ENCODE results near the gene CELF4.

Gene CELF4

GRCh38 chr18:37264956-37265355, 300.6 kb downstream of the CELF4 start:
- Histone ChIP-seq H3K79me2 (no peaks in the 10 kb centered on the region), H2AFZ (no peak overlapping the region), H3K4me3 (ENCODE audit: low read depth, low read length) (no peak overlapping the region), H3K27ac (no peak overlapping the region), H3K36me3 (ENCODE audit: control insufficient read depth, insufficient read depth, low read length) (no peaks in the 10 kb centered on the region), H3K9me3 (ENCODE audit: control insufficient read depth, low read length) (no peaks in the 10 kb centered on the region), H3K9ac (no peak overlapping the region), H3K27me3 (ENCODE audit: control insufficient read depth, insufficient read depth, low read length) (no peaks in the 10 kb centered on the region), H3K4me1 (no peaks in the 10 kb centered on the region), H3K4me2 (ENCODE audit: low read length) (no peak overlapping the region)
- no peak for TF ChIP-seq CTCF (IDR thresholded peaks at IDR 0.05)

GRCh38 chr18:37261988-37262387, 303.6 kb downstream of the CELF4 start:
- Histone ChIP-seq H3K9ac (no peak overlapping the region), H2AFZ (no peak overlapping the region), H3K36me3 (ENCODE audit: control insufficient read depth, insufficient read depth, low read length) (no peaks in the 10 kb centered on the region), H3K27me3 (ENCODE audit: control insufficient read depth, insufficient read depth, low read length) (no peaks in the 10 kb centered on the region), H3K4me1 (no peaks in the 10 kb centered on the region), H3K79me2 (no peaks in the 10 kb centered on the region), H3K9me3 (ENCODE audit: control insufficient read depth, low read length) (no peaks in the 10 kb centered on the region), H3K4me3 (ENCODE audit: low read depth, low read length) (no peak overlapping the region), H3K4me2 (ENCODE audit: low read length) (no peak overlapping the region), H3K27ac (no peak overlapping the region)
- TF ChIP-seq CTCF (IDR thresholded peaks at IDR 0.05): no peak

- H2AFZ ChIP-seq: no peak overlapping the region
- no peaks in the 10 kb centered on the region for H3K79me2 ChIP-seq
- TF ChIP-seq CTCF (IDR thresholded peaks at IDR 0.05): no peak
- H3K4me3 ChIP-seq (ENCODE audit: low read depth, low read length): no peak overlapping the region
- no peak overlapping the region for H3K27ac ChIP-seq
- no peak overlapping the region for H3K9ac ChIP-seq
- H3K4me2 ChIP-seq (ENCODE audit: low read length): no peak overlapping the region
- H3K36me3 ChIP-seq (ENCODE audit: control insufficient read depth, insufficient read depth, low read length): no peaks in the 10 kb centered on the region
- no peaks in the 10 kb centered on the region for H3K9me3 ChIP-seq (ENCODE audit: control insufficient read depth, low read length)
- H3K4me1 ChIP-seq: no peaks in the 10 kb centered on the region
- H3K27me3 ChIP-seq (ENCODE audit: control insufficient read depth, insufficient read depth, low read length): no peaks in the 10 kb centered on the region
Measured at GRCh38 chr18:37261246-37261840, 304.3 kb downstream of the CELF4 start.

- Histone ChIP-seq H2AFZ (no peak overlapping the region), H3K27ac (no peak overlapping the region), H3K4me3 (ENCODE audit: low read depth, low read length) (no peak overlapping the region), H3K79me2 (no peaks in the 10 kb centered on the region), H3K4me2 (ENCODE audit: low read length) (no peak overlapping the region), H3K36me3 (ENCODE audit: control insufficient read depth, insufficient read depth, low read length) (no peaks in the 10 kb centered on the region), H3K9me3 (ENCODE audit: control insufficient read depth, low read length) (no peaks in the 10 kb centered on the region), H3K27me3 (ENCODE audit: control insufficient read depth, insufficient read depth, low read length) (no peaks in the 10 kb centered on the region), H3K9ac (no peak overlapping the region), H3K4me1 (no peaks in the 10 kb centered on the region)
- no peak for TF ChIP-seq CTCF (IDR thresholded peaks at IDR 0.05)
Measured at GRCh38 chr18:37260367-37261093, 305.1 kb downstream of the CELF4 start.

GRCh38 chr18:37259711-37260110, 305.9 kb downstream of the CELF4 start:
- Histone ChIP-seq H3K9ac (no peak overlapping the region), H3K9me3 (ENCODE audit: control insufficient read depth, low read length) (no peaks in the 10 kb centered on the region), H3K36me3 (ENCODE audit: control insufficient read depth, insufficient read depth, low read length) (no peaks in the 10 kb centered on the region), H3K4me1 (peaks cover 3% of the 10 kb centered on the region), H3K4me3 (ENCODE audit: low read depth, low read length) (no peak overlapping the region), H3K4me2 (ENCODE audit: low read length) (no peak overlapping the region), H3K79me2 (no peaks in the 10 kb centered on the region), H2AFZ (no peak overlapping the region), H3K27me3 (ENCODE audit: control insufficient read depth, insufficient read depth, low read length) (no peaks in the 10 kb centered on the region), H3K27ac (no peak overlapping the region)
- no peak for TF ChIP-seq CTCF (IDR thresholded peaks at IDR 0.05)
